HG02938 (cell line): ENCODE results near the gene FNDC3A.

Experiments used
- ATAC-seq: cut with Tn5 transposase; IDR thresholded peaks from one replicate; pipeline ENCODE4 v1.9.1; 2021; ENCODE audit warnings: mild to moderate bottlenecking, moderate library complexity; ENCODE audit not compliant: unreplicated experiment

The FNDC3A gene

GRCh38 chr13:49213539-49213938 lies 237.8 kb downstream of the FNDC3A start:
- ATAC-seq, result no peak

- ATAC-seq, result no peak
Measured at GRCh38 chr13:49213997-49214916, 238.5 kb downstream of the FNDC3A start.

GRCh38 chr13:49214917-49215376 lies 239.2 kb downstream of the FNDC3A start:
- ATAC-seq, result no peak

- no peak for ATAC-seq
Measured at GRCh38 chr13:49216334-49216733, 240.6 kb downstream of the FNDC3A start.

- no peak for ATAC-seq
Measured at GRCh38 chr13:49217962-49218492, 242.3 kb downstream of the FNDC3A start.

- no peak for ATAC-seq
Measured at GRCh38 chr13:49218493-49219051, 242.9 kb downstream of the FNDC3A start.

GRCh38 chr13:49219647-49220035 lies 243.9 kb downstream of the FNDC3A start:
- ATAC-seq, result no peak

- no peak for ATAC-seq
Measured at GRCh38 chr13:49220036-49220855, 244.5 kb downstream of the FNDC3A start, which contains the start of gene MLNR. MLNR (plus strand) TSS chr13:49220338; CDS start chr13:49220338, 0 bp downstream.

- no peak for ATAC-seq
Measured at GRCh38 chr13:49220856-49221589, 245.3 kb downstream of the FNDC3A start.

- no peak for ATAC-seq
Measured at GRCh38 chr13:49221590-49221965, 245.9 kb downstream of the FNDC3A start.

- no peak for ATAC-seq
Measured at GRCh38 chr13:49225223-49226042, 249.7 kb downstream of the FNDC3A start.

- no peak for ATAC-seq
Measured at GRCh38 chr13:49226613-49227012, 250.9 kb downstream of the FNDC3A start.

- ATAC-seq, result no peak
Measured at GRCh38 chr13:49234741-49235140, 259.0 kb downstream of the FNDC3A start.

GRCh38 chr13:49235856-49236431 lies 260.2 kb downstream of the FNDC3A start:
- no peak for ATAC-seq

GRCh38 chr13:49238621-49239020 lies 262.9 kb downstream of the FNDC3A start:
- no peak for ATAC-seq

- ATAC-seq, result no peak
Measured at GRCh38 chr13:49240017-49240416, 264.3 kb downstream of the FNDC3A start.

GRCh38 chr13:49241296-49241695 lies 265.6 kb downstream of the FNDC3A start:
- ATAC-seq, result no peak

GRCh38 chr13:49245101-49245500 lies 269.4 kb downstream of the FNDC3A start:
- no peak for ATAC-seq
